ENCODE measurements around the gene LAMTOR2.

LAMTOR2 gene

GRCh38 chr1:156074661-156075060, 20.1 kb downstream of the LAMTOR2 start:
- DNase-seq (ENCODE audit: low read depth in 2 of 3, low spot score in 2 of 3): no peak

GRCh38 chr1:156075162-156075561, 20.6 kb downstream of the LAMTOR2 start:
- DNase-seq (ENCODE audit: low read depth in 2 of 3, low spot score in 2 of 3): no peak

GRCh38 chr1:156075775-156076204, 21.2 kb downstream of the LAMTOR2 start:
- no peak for DNase-seq (ENCODE audit: low read depth in 2 of 3, low spot score in 2 of 3)

GRCh38 chr1:156076609-156077429, 22.2 kb downstream of the LAMTOR2 start:
- DNase-seq (ENCODE audit: low read depth in 2 of 3, low spot score in 2 of 3): no peak

GRCh38 chr1:156077430-156077760, 22.8 kb downstream of the LAMTOR2 start:
- no peak for DNase-seq (ENCODE audit: low read depth in 2 of 3, low spot score in 2 of 3)

- no peak for DNase-seq (ENCODE audit: low read depth in 2 of 3, low spot score in 2 of 3)
Observed at GRCh38 chr1:156078728-156079127, 24.1 kb downstream of the LAMTOR2 start.

- DNase-seq (ENCODE audit: low read depth in 2 of 3, low spot score in 2 of 3): no peak
Observed at GRCh38 chr1:156079762-156080161, 25.2 kb downstream of the LAMTOR2 start.

GRCh38 chr1:156080241-156080862, 25.8 kb downstream of the LAMTOR2 start:
- no peak for DNase-seq (ENCODE audit: low read depth in 2 of 3, low spot score in 2 of 3)

- no peak for DNase-seq (ENCODE audit: low read depth in 2 of 3, low spot score in 2 of 3)
Observed at GRCh38 chr1:156080863-156081179, 26.2 kb downstream of the LAMTOR2 start.

- no peak for DNase-seq (ENCODE audit: low read depth in 2 of 3, low spot score in 2 of 3)
Observed at GRCh38 chr1:156081180-156081916, 26.8 kb downstream of the LAMTOR2 start.

GRCh38 chr1:156081917-156082308, 27.3 kb downstream of the LAMTOR2 start:
- DNase-seq (ENCODE audit: low read depth in 2 of 3, low spot score in 2 of 3): no peak

GRCh38 chr1:156082309-156083091, 27.9 kb downstream of the LAMTOR2 start, which contains the start of gene MEX3A:
Gene MEX3A (minus strand): TSS chr1:156082465. CDS start chr1:156081998, 467 bp downstream.
- no peak for DNase-seq (ENCODE audit: low read depth in 2 of 3, low spot score in 2 of 3)

GRCh38 chr1:156083800-156084790, 29.5 kb downstream of the LAMTOR2 start:
- DNase-seq (ENCODE audit: low read depth in 2 of 3, low spot score in 2 of 3): no peak

- DNase-seq (ENCODE audit: low read depth in 2 of 3, low spot score in 2 of 3): no peak
Observed at GRCh38 chr1:156086256-156086662, 31.7 kb downstream of the LAMTOR2 start.

- DNase-seq (ENCODE audit: low read depth in 2 of 3, low spot score in 2 of 3): no peak
Observed at GRCh38 chr1:156089704-156090103, 35.1 kb downstream of the LAMTOR2 start.

GRCh38 chr1:156090138-156090839, 35.7 kb downstream of the LAMTOR2 start:
- no peak for DNase-seq (ENCODE audit: low read depth in 2 of 3, low spot score in 2 of 3)

GRCh38 chr1:156090840-156091188, 36.2 kb downstream of the LAMTOR2 start:
- DNase-seq (ENCODE audit: low read depth in 2 of 3, low spot score in 2 of 3): peak; percentile 61 to 91 (median 89)

- no peak for DNase-seq (ENCODE audit: low read depth in 2 of 3, low spot score in 2 of 3)
Observed at GRCh38 chr1:156091610-156092009, 37.0 kb downstream of the LAMTOR2 start.

GRCh38 chr1:156095906-156096508, 41.4 kb downstream of the LAMTOR2 start:
- DNase-seq (ENCODE audit: low read depth in 2 of 3, low spot score in 2 of 3): no peak
